MCF 10A (cell line): ENCODE data around the gene GNG2. TPM values are rescaled to one million over a fixed set of nuclear protein-coding genes. Genes with fewer than 3 reads are reported as not detected.

Experiments used
- BruUV-seq: library from RNA; stranded (reverse); fragments of 400-500 nt; replicated peaks from 2 replicates; lab custom pipeline; 2021; lab: Mats Ljungman, UMichigan
- CTCF ChIA-PET: fragments of 300-600 bp; sonication (Branson Sonifier 250); formaldehyde crosslinking; extraction: SDS; loops from one replicate; lab custom pipeline; 2021; ENCODE audit warnings: antibody characterized with exemption, inconsistent platforms; lab: Yijun Ruan, JAX
- POLR2A ChIA-PET: fragments of 300-600, 350-650 bp; sonication (Branson Sonifier 250); formaldehyde crosslinking; extraction: SDS; loops from one replicate; lab custom pipeline; 2020; ENCODE audit warnings: antibody characterized with exemption, inconsistent platforms; lab: Yijun Ruan, JAX
- DNase-seq: peaks from one replicate; pipeline ENCODE4 v3.0.0-alpha.2; 2018; ENCODE audit not compliant: unreplicated experiment
- H3K27ac Mint-ChIP-seq: one replicate; pipeline ENCODE4 v1.8.0; 2022; ENCODE audit warnings: mild to moderate bottlenecking, low read depth, mixed read lengths; ENCODE audit not compliant: unreplicated experiment
- H3K27me3 Mint-ChIP-seq: one replicate; pipeline ENCODE4 v1.8.0; 2022; ENCODE audit warnings: mixed read lengths; ENCODE audit not compliant: insufficient read depth, unreplicated experiment
- H3K36me3 Mint-ChIP-seq: one replicate; pipeline ENCODE4 v1.8.0; 2022; ENCODE audit warnings: mild to moderate bottlenecking, moderate library complexity, mixed read lengths; ENCODE audit not compliant: insufficient read depth, unreplicated experiment
- H3K4me1 Mint-ChIP-seq: one replicate; pipeline ENCODE4 v1.8.0; 2022; ENCODE audit warnings: mixed read lengths; ENCODE audit not compliant: insufficient read depth, unreplicated experiment
- H3K4me3 Mint-ChIP-seq: one replicate; pipeline ENCODE4 v1.8.0; 2022; ENCODE audit warnings: mild to moderate bottlenecking, moderate library complexity, mixed read lengths; ENCODE audit not compliant: unreplicated experiment
- H3K9me3 Mint-ChIP-seq: one replicate; pipeline ENCODE4 v1.8.0; 2022; ENCODE audit warnings: mixed read lengths; ENCODE audit not compliant: unreplicated experiment
- intact Hi-C: fragments of 100-400 bp; cut with micrococcal nuclease; formaldehyde crosslinking; loops from 2 replicates; pipeline ENCODE4 v1.14.1; 2022
- total RNA-seq: library from RNA; stranded (reverse); gene quantifications from 2 replicates; pipeline ENCODE4 v1.2.3, GENCODE V29; 2022
- TF ChIP-seq, protein P1 (sequence below): fragments of 200-600 bp; IDR thresholded peaks from one replicate; pipeline ENCODE4 v1.8.0; 2022; ENCODE audit warnings: antibody characterized with exemption, mild to moderate bottlenecking; ENCODE audit not compliant: unreplicated experiment

GNG2 gene
- total RNA-seq, 1 experiment from 2014 or later, result 0.28 TPM

GRCh38 chr14:52000019-52000582 lies 139.7 kb downstream of the GNG2 start:
- no TSS peak for BruUV-seq
- no peak overlapping the region for H3K4me3 Mint-ChIP-seq
- peaks cover 82% of the 10 kb centered on the region for H3K36me3 Mint-ChIP-seq
- TF ChIP-seq, protein P1, sequence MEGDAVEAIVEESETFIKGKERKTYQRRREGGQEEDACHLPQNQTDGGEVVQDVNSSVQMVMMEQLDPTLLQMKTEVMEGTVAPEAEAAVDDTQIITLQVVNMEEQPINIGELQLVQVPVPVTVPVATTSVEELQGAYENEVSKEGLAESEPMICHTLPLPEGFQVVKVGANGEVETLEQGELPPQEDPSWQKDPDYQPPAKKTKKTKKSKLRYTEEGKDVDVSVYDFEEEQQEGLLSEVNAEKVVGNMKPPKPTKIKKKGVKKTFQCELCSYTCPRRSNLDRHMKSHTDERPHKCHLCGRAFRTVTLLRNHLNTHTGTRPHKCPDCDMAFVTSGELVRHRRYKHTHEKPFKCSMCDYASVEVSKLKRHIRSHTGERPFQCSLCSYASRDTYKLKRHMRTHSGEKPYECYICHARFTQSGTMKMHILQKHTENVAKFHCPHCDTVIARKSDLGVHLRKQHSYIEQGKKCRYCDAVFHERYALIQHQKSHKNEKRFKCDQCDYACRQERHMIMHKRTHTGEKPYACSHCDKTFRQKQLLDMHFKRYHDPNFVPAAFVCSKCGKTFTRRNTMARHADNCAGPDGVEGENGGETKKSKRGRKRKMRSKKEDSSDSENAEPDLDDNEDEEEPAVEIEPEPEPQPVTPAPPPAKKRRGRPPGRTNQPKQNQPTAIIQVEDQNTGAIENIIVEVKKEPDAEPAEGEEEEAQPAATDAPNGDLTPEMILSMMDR, result no peak
- POLR2A ChIA-PET, result no interaction called here
- peaks cover 14% of the 10 kb centered on the region for H3K4me1 Mint-ChIP-seq
- intact Hi-C loops, result no loop called here
- CTCF ChIA-PET, result interaction anchor here (0.8 to 1.7 kb wide), 3 partner anchors 10 to 66 kb away, joined by 3 read pairs; no protein-coding TSS in a partner anchor
- H3K9me3 Mint-ChIP-seq, result no peaks in the 10 kb centered on the region
- no peaks in the 10 kb centered on the region for H3K27me3 Mint-ChIP-seq
- H3K27ac Mint-ChIP-seq, result no peak overlapping the region
- DNase-seq, result no peak

- POLR2A ChIA-PET, result no interaction called here
- Mint-ChIP-seq H3K27ac (no peak overlapping the region), H3K9me3 (no peaks in the 10 kb centered on the region), H3K27me3 (no peaks in the 10 kb centered on the region), H3K36me3 (peaks cover 87% of the 10 kb centered on the region), H3K4me3 (no peak overlapping the region), H3K4me1 (peaks cover 10% of the 10 kb centered on the region)
- no peak for DNase-seq
- CTCF ChIA-PET, result interaction anchor here (0.8 kb wide), 1 partner anchor 67 kb away, joined by 3 read pairs; no protein-coding TSS in a partner anchor
- TF ChIP-seq, protein P1, result no peak
- intact Hi-C loops, result no loop called here
- BruUV-seq, result no TSS peak
Observed at GRCh38 chr14:52000696-52001095, 140.3 kb downstream of the GNG2 start.

- H3K4me3 Mint-ChIP-seq, result no peak overlapping the region
- intact Hi-C loops, result no loop called here
- peaks cover 85% of the 10 kb centered on the region for H3K36me3 Mint-ChIP-seq
- no peaks in the 10 kb centered on the region for H3K27me3 Mint-ChIP-seq
- no TSS peak for BruUV-seq
- H3K27ac Mint-ChIP-seq, result peak overlapping the region; percentile 84
- ChIA-PET CTCF (interaction anchor here (0.7 to 1.4 kb wide), 3 partner anchors 10 to 659 kb away, joined by 3 to 5 read pairs (median 3); no protein-coding TSS in a partner anchor), POLR2A (interaction anchor here (0.9 kb wide), 2 partner anchors 12 to 78 kb away, joined by 3 to 5 read pairs; no protein-coding TSS in a partner anchor)
- no peak for DNase-seq
- TF ChIP-seq, protein P1, result no peak
- H3K9me3 Mint-ChIP-seq, result no peaks in the 10 kb centered on the region
- H3K4me1 Mint-ChIP-seq, result peaks cover 10% of the 10 kb centered on the region
Observed at GRCh38 chr14:52002542-52002941, 142.1 kb downstream of the GNG2 start.

DNA sequence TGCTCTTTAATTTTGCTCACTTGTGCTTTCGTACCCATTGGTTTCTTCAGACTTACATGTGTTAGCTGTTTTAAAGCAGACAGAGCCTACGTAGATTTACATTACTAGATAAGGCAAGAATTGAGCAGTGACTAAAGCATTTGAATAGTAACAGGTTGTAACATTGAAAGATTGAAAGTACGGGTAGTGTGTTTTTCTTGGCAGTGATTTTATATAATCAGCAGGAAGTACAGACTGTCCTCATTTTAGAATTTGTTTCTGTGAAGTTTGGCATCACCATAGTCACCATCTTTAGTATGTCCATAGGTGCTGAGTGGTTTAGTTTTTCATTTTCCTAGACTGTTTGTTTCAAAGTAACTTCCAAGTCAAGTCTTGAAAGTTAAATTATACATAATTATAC lies 142.9 kb downstream of the GNG2 start:
- DNase-seq, result peak; percentile 10
- Mint-ChIP-seq H3K9me3 (no peaks in the 10 kb centered on the region), H3K4me1 (peaks cover 10% of the 10 kb centered on the region), H3K27me3 (no peaks in the 10 kb centered on the region), H3K4me3 (no peak overlapping the region), H3K27ac (peak overlapping the region; percentile 84), H3K36me3 (peaks cover 90% of the 10 kb centered on the region)
- POLR2A ChIA-PET, result interaction anchor here (1.3 kb wide), 1 partner anchor 77 kb away, joined by 3 read pairs; no protein-coding TSS in a partner anchor
- CTCF ChIA-PET, result interaction anchor here (0.9 to 1.4 kb wide), 5 partner anchors 11 to 128 kb away, joined by 3 to 5 read pairs (median 3); no protein-coding TSS in a partner anchor
- BruUV-seq, result no TSS peak
- intact Hi-C loops, result no loop called here
- TF ChIP-seq, protein P1, result no peak
